HCT116 (cell line): ENCODE results near the gene ABHD12B.

ENCODE experiments used
- CTCF ChIP-seq, 3 experiments: fragments of 200-600 bp in 1 of 3; sonication (generic) in 1 of 3; IDR thresholded peaks in 2 of 3; conservative IDR thresholded peaks in 1 of 3; 2 replicates each; pipeline ENCODE4 v1.5.1; 2012 to 2017; ENCODE audit warnings: low read depth in 2 of 3, low read length in 2 of 3, antibody characterized with exemption in 1 of 3, borderline replicate concordance in 1 of 3, control low read depth in 1 of 3, mild to moderate bottlenecking in 1 of 3, mixed read lengths in 1 of 3, mixed run types in 1 of 3, moderate library complexity in 1 of 3; ENCODE audit not compliant: insufficient read depth in 1 of 3
- EGR1 ChIP-seq: IDR thresholded peaks from 2 replicates; pipeline ENCODE4 v1.6.1; 2012; ENCODE audit warnings: low read depth
- EZH2phosphoT487 ChIP-seq: fragments of 200-600 bp; IDR thresholded peaks from 2 replicates; pipeline ENCODE4 v1.6.1; 2018; ENCODE audit warnings: antibody characterized with exemption, borderline replicate concordance
- JUND ChIP-seq: IDR thresholded peaks from 2 replicates; pipeline ENCODE4 v1.6.1; 2012
- MAX ChIP-seq: IDR thresholded peaks from 2 replicates; pipeline ENCODE4 v1.6.1; 2012
- POLR2A ChIP-seq: IDR thresholded peaks from 2 replicates; pipeline ENCODE4 v1.7.0; 2011; ENCODE audit warnings: borderline replicate concordance; ENCODE audit not compliant: insufficient read depth, insufficient read length; ENCODE audit errors: extremely low read depth
- RAD21 ChIP-seq: IDR thresholded peaks from 2 replicates; pipeline ENCODE4 v1.6.1; 2012; ENCODE audit warnings: low read depth, mild to moderate bottlenecking
- REST ChIP-seq: IDR thresholded peaks from 2 replicates; pipeline ENCODE4 v1.6.1; 2012; ENCODE audit warnings: low read depth
- SIN3A ChIP-seq: IDR thresholded peaks from 2 replicates; pipeline ENCODE4 v1.6.1; 2012; ENCODE audit warnings: low read depth

DNA sequence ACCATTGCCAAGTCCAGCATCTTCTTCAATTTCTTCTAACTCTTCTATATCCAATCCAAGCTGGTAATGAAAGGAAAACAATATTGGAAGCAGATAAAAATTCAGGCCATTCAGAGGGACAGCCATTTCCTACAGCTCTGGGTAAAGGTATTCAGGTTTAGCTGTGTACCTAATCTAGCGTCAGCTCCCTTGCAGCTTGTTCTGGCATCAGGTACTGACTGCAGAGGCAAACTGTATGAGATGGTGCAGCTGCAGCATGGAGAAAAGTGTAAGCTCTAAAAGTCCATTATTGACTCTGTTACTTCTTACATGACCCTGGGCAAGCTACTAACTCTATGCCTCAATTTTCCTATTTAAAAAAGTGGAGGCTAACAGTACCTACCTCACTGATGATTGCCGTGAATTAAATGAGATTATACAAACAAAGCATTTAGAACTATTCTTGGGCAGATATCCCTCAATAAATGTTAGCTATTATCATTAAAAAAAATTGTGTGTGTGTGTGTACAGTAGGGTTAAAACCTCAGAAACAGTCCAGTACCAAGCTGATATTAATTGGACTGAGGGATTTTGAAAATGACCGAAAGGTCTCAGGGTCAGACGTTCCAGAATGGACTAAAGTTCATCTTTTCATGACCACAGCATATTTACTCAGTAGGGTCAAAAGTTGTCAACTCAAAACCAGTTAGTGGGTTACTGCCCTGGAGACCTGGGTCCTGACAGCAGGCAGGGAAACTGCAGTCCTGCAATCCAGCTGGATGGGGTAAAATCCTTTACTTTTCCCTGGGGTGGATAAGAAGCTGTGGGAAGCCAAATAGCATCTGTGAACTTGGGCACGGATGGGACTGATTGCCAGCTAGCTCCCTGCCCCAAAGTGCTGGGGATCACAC, 63.5 kb downstream of the ABHD12B start:
- no peak for TF ChIP-seq REST
- no peak for TF ChIP-seq EGR1
- TF ChIP-seq CTCF (IDR thresholded peaks at IDR 0.05 in 2 of 3, conservative IDR thresholded peaks at IDR 0.05 in 1 of 3; ENCODE audit: borderline replicate concordance in 1 of 3, insufficient read depth in 1 of 3, low read depth in 2 of 3, low read length in 2 of 3) = no peak
- TF ChIP-seq SIN3A = no peak
- TF ChIP-seq EZH2phosphoT487 = no peak
- TF ChIP-seq POLR2A = no peak
- no peak for TF ChIP-seq RAD21
- TF ChIP-seq MAX = no peak
- TF ChIP-seq JUND = no peak
